ENCODE data around the gene RNF157. TPM values are rescaled to one million over a fixed set of nuclear protein-coding genes. Genes with fewer than 3 reads are reported as not detected.

The RNF157 gene
- polyA plus RNA-seq, 1 experiment, result 0.50 TPM

DNA sequence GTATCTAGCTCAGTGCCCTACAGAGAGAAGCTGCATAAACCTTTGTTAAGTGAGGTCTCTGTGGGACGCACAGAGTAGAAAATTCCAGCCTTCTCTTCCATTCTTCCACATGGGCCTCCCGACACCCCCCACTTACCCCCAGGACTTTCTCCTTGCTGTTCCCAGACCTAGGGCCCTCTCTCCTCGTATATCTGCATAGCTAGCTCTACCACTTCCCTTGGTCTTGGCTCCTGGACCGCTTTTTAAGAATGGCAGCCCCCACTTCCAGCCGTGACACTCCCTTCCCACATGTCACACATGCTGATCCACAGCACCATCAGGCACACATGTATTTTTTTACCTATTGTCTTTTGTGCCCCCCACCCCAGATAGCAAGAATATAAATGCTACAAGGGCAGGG lies 82.5 kb downstream of the RNF157 start:
- Histone ChIP-seq H3K4me3 (ENCODE audit: low read depth, low read length) (no peak overlapping the region), H3K27me3 (ENCODE audit: control insufficient read depth, insufficient read depth, low read length) (peaks cover 14% of the 10 kb centered on the region), H3K36me3 (ENCODE audit: control insufficient read depth, insufficient read depth, low read length) (no peaks in the 10 kb centered on the region)
- ChIA-PET POLR2A (interaction anchor here (0.5 kb wide), 1 partner anchor 53 kb away, joined by 3 read pairs; no protein-coding TSS in a partner anchor), CTCF (interaction anchor here (1.4 kb wide), 1 partner anchor 24 kb away, joined by 8 read pairs; no protein-coding TSS in a partner anchor)
- no peak for TF ChIP-seq CTCF (IDR thresholded peaks at IDR 0.05; ENCODE audit: insufficient read depth, low read depth, low read length)
- DNase-seq (ENCODE audit: low read depth), result no peak

DNA sequence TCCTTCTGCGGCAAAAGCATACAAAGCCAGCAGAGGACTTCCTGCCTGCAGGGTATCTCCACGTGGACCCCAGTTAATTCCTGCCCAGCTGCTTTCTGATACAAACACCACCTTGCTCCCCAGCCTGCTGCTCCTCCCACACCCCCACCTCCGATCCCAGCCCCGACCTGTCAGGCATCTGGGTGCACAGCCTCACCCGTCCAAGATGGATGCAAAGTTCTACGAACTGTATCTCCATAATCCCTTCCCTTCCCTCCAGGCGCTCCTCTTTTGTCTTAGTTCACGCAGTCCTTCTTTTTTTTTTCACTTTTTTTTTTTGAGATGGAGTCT lies 83.7 kb downstream of the RNF157 start:
- H3K36me3 ChIP-seq (ENCODE audit: control insufficient read depth, insufficient read depth, low read length), result no peaks in the 10 kb centered on the region
- no peak overlapping the region for H3K4me3 ChIP-seq (ENCODE audit: low read depth, low read length)
- POLR2A ChIA-PET, result no interaction called here
- no peak for TF ChIP-seq CTCF (IDR thresholded peaks at IDR 0.05; ENCODE audit: insufficient read depth, low read depth, low read length)
- H3K27me3 ChIP-seq (ENCODE audit: control insufficient read depth, insufficient read depth, low read length), result peaks cover 14% of the 10 kb centered on the region
- DNase-seq (ENCODE audit: low read depth), result no peak
- CTCF ChIA-PET, result interaction anchor here (1.0 kb wide), 2 partner anchors 10 to 21 kb away, joined by 3 to 4 read pairs; no protein-coding TSS in a partner anchor

- no peaks in the 10 kb centered on the region for H3K36me3 ChIP-seq (ENCODE audit: control insufficient read depth, insufficient read depth, low read length)
- H3K4me3 ChIP-seq (ENCODE audit: low read depth, low read length), result no peak overlapping the region
- ChIA-PET CTCF (interaction anchor here (1.0 to 1.6 kb wide), 3 partner anchors 10 to 22 kb away, joined by 3 to 4 read pairs (median 3); no protein-coding TSS in a partner anchor), POLR2A (no interaction called here)
- DNase-seq (ENCODE audit: low read depth), result no peak
- no peak for TF ChIP-seq CTCF (IDR thresholded peaks at IDR 0.05; ENCODE audit: insufficient read depth, low read depth, low read length)
- H3K27me3 ChIP-seq (ENCODE audit: control insufficient read depth, insufficient read depth, low read length), result peaks cover 10% of the 10 kb centered on the region
Observed at GRCh38 chr17:76155988-76156661, 84.2 kb downstream of the RNF157 start.

- H3K36me3 ChIP-seq (ENCODE audit: control insufficient read depth, insufficient read depth, low read length), result no peaks in the 10 kb centered on the region
- H3K4me3 ChIP-seq (ENCODE audit: low read depth, low read length), result no peak overlapping the region
- peaks cover 10% of the 10 kb centered on the region for H3K27me3 ChIP-seq (ENCODE audit: control insufficient read depth, insufficient read depth, low read length)
- POLR2A ChIA-PET, result no interaction called here
- no peak for TF ChIP-seq CTCF (IDR thresholded peaks at IDR 0.05; ENCODE audit: insufficient read depth, low read depth, low read length)
- DNase-seq (ENCODE audit: low read depth), result no peak
- CTCF ChIA-PET, result interaction anchor here (1.0 to 1.6 kb wide), 3 partner anchors 9 to 23 kb away, joined by 3 to 4 read pairs (median 3); no protein-coding TSS in a partner anchor
Observed at GRCh38 chr17:76154936-76155845, 85.1 kb downstream of the RNF157 start.

- DNase-seq (ENCODE audit: low read depth), result no peak
- Histone ChIP-seq H3K4me3 (ENCODE audit: low read depth, low read length) (no peak overlapping the region), H3K36me3 (ENCODE audit: control insufficient read depth, insufficient read depth, low read length) (no peaks in the 10 kb centered on the region), H3K27me3 (ENCODE audit: control insufficient read depth, insufficient read depth, low read length) (peaks cover 10% of the 10 kb centered on the region)
- CTCF ChIA-PET, result interaction anchor here (1.2 to 6.2 kb wide), 4 partner anchors 28 to 125 kb away, joined by 3 to 21 read pairs (median 4); no protein-coding TSS in a partner anchor
- POLR2A ChIA-PET, result no interaction called here
- no peak for TF ChIP-seq CTCF (IDR thresholded peaks at IDR 0.05; ENCODE audit: insufficient read depth, low read depth, low read length)
Observed at GRCh38 chr17:76154292-76154691, 86.0 kb downstream of the RNF157 start.
